Measurements from ENCODE around the gene TSN. TPM values are rescaled to one million over a fixed set of nuclear protein-coding genes. Genes with fewer than 3 reads are reported as not detected.

TSN gene
- total and polyA plus RNA-seq, 2 donors (not counting 1 experiment from before 2014, with no cell fraction given), result 40.0 to 50.4 TPM

DNA sequence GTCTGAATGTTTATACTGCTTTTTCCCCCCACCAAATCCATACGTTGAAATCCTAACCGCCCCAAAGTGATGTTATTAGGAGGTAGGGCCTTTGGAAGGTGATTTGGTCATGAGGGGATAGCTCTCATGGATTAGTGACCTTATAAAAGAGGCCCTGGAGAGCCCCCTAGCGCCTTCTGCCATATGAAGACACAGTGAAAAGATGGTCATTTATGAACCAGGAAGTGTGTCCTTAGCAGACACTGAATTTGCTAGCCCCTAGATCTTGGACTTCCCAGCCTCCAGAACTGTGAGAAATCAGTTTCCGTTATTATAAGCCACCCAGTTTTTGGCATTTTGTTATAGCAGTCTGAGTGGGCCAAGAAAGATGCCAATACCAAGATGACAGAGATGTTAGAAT, 7.2 kb upstream of the TSN start:
- Histone ChIP-seq H3K36me3 (ENCODE audit: control insufficient read depth, insufficient read depth, low read length) (no peaks in the 10 kb centered on the region), H4K20me1 (ENCODE audit: control insufficient read depth, extremely low read depth, insufficient read depth, low read length) (no peaks in the 10 kb centered on the region), H3K9ac (ENCODE audit: insufficient read depth, low read length) (no peak overlapping the region), H3K27me3 (ENCODE audit: control insufficient read depth, insufficient read depth, low read length) (no peaks in the 10 kb centered on the region), H3K4me3 (replicated peaks in 1 of 4; ENCODE audit: control extremely low read depth in 1 of 4, insufficient read depth in 1 of 4, low read depth in 3 of 4, low read length in 4 of 4) (no peak overlapping the region), H3K4me2 (ENCODE audit: extremely low read depth, insufficient read depth, low read length) (no peak overlapping the region), H3K79me2 (ENCODE audit: control insufficient read depth, insufficient read depth, low read length) (no peaks in the 10 kb centered on the region), H3K27ac (ENCODE audit: insufficient read depth, low read length) (no peak overlapping the region), H3K4me1 (ENCODE audit: control insufficient read depth, extremely low read depth, insufficient read depth, low read length) (no peaks in the 10 kb centered on the region), H2AFZ (ENCODE audit: low read length) (peak overlapping the region; percentile 40), H3K9me3 (ENCODE audit: control insufficient read depth, insufficient read depth, low read depth, low read length) (no peaks in the 10 kb centered on the region)
- peak; percentile 24 to 61 for DNase-seq (ENCODE audit: low read depth in 2 of 2)
- TF ChIP-seq EZH2 (IDR thresholded peaks at IDR 0.05; ENCODE audit: low read length, missing control alignments), result no peak
- TF ChIP-seq, protein P1, sequence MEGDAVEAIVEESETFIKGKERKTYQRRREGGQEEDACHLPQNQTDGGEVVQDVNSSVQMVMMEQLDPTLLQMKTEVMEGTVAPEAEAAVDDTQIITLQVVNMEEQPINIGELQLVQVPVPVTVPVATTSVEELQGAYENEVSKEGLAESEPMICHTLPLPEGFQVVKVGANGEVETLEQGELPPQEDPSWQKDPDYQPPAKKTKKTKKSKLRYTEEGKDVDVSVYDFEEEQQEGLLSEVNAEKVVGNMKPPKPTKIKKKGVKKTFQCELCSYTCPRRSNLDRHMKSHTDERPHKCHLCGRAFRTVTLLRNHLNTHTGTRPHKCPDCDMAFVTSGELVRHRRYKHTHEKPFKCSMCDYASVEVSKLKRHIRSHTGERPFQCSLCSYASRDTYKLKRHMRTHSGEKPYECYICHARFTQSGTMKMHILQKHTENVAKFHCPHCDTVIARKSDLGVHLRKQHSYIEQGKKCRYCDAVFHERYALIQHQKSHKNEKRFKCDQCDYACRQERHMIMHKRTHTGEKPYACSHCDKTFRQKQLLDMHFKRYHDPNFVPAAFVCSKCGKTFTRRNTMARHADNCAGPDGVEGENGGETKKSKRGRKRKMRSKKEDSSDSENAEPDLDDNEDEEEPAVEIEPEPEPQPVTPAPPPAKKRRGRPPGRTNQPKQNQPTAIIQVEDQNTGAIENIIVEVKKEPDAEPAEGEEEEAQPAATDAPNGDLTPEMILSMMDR (conservative IDR thresholded peaks at IDR 0.05 in 1 of 2, IDR thresholded peaks at IDR 0.05 in 1 of 2; ENCODE audit: low read depth in 1 of 2, low read length in 2 of 2), result peak; percentile 41 to 60

DNA sequence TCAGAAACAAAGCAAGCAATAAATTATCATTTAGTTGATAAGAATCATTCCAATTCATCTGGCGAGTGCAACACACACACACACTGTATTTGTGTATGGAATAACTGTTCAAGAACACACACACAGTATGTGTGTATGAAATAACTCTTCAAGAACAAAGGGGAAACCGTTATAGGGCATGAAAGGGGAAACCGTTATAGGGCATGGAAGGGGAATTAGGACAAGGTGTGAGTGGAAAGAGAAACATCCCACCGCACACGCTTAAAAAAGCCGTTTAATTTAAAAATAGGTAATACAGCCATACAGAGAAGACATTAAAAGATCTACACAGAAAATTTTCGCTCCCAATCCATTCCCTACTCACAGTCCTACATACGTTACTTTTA, 607 bp upstream of the TSN start:
- H3K79me2 ChIP-seq (ENCODE audit: control insufficient read depth, insufficient read depth, low read length), result peaks cover 24% of the 10 kb centered on the region
- H2AFZ ChIP-seq (ENCODE audit: low read length), result peak overlapping the region; percentile 75
- no peaks in the 10 kb centered on the region for H3K9me3 ChIP-seq (ENCODE audit: control insufficient read depth, insufficient read depth, low read depth, low read length)
- H3K4me1 ChIP-seq (ENCODE audit: control insufficient read depth, extremely low read depth, insufficient read depth, low read length), result peaks cover 4% of the 10 kb centered on the region
- H3K9ac ChIP-seq (ENCODE audit: insufficient read depth, low read length), result peak overlapping the region; percentile 32
- H3K4me2 ChIP-seq (ENCODE audit: extremely low read depth, insufficient read depth, low read length), result peak overlapping the region; percentile 92
- TF ChIP-seq EZH2 (IDR thresholded peaks at IDR 0.05; ENCODE audit: low read length, missing control alignments), result no peak
- TF ChIP-seq, protein P1 (conservative IDR thresholded peaks at IDR 0.05 in 1 of 2, IDR thresholded peaks at IDR 0.05 in 1 of 2; ENCODE audit: low read depth in 1 of 2, low read length in 2 of 2), result no peak
- no peaks in the 10 kb centered on the region for H3K27me3 ChIP-seq (ENCODE audit: control insufficient read depth, insufficient read depth, low read length)
- H3K36me3 ChIP-seq (ENCODE audit: control insufficient read depth, insufficient read depth, low read length), result peaks cover 1% of the 10 kb centered on the region
- H4K20me1 ChIP-seq (ENCODE audit: control insufficient read depth, extremely low read depth, insufficient read depth, low read length), result no peaks in the 10 kb centered on the region
- H3K4me3 ChIP-seq (replicated peaks in 1 of 4; ENCODE audit: control extremely low read depth in 1 of 4, insufficient read depth in 1 of 4, low read depth in 3 of 4, low read length in 4 of 4), result peak overlapping the region; percentile 53 to 91 (median 82)
- no peak overlapping the region for H3K27ac ChIP-seq (ENCODE audit: insufficient read depth, low read length)
- no peak for DNase-seq (ENCODE audit: low read depth in 2 of 2)

DNA sequence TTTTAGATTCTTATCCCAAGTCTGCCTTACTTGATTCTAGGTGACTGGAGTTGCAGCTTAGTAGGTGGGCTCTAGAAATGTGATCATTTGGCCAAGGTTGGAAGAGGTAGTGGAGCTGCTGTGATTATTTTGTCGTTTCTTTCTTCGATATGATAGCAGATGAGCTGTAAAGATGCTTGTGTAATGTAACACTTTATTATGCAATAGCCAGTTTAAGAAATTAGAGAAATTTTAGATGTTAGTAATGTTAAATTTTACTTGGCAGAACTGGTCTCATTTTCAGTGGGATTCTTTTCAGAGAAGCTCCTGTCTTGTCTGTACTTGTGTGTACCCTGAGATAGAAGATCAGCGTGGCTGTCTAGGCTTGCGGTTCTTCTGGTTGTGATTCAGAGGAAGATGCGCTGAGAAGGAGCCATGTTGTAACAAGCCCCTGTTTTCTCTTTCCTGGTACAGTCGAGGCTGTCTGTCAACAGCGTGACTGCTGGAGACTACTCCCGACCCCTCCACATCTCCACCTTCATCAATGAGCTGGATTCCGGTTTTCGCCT, 9.3 kb downstream of the TSN start:
- Histone ChIP-seq H4K20me1 (ENCODE audit: control insufficient read depth, extremely low read depth, insufficient read depth, low read length) (no peaks in the 10 kb centered on the region), H3K9me3 (ENCODE audit: control insufficient read depth, insufficient read depth, low read depth, low read length) (no peaks in the 10 kb centered on the region), H3K27me3 (ENCODE audit: control insufficient read depth, insufficient read depth, low read length) (no peaks in the 10 kb centered on the region), H3K4me2 (ENCODE audit: extremely low read depth, insufficient read depth, low read length) (no peak overlapping the region), H2AFZ (ENCODE audit: low read length) (no peak overlapping the region), H3K79me2 (ENCODE audit: control insufficient read depth, insufficient read depth, low read length) (no peaks in the 10 kb centered on the region), H3K4me1 (ENCODE audit: control insufficient read depth, extremely low read depth, insufficient read depth, low read length) (no peaks in the 10 kb centered on the region), H3K36me3 (ENCODE audit: control insufficient read depth, insufficient read depth, low read length) (peaks cover 7% of the 10 kb centered on the region), H3K9ac (ENCODE audit: insufficient read depth, low read length) (no peak overlapping the region), H3K4me3 (replicated peaks in 1 of 4; ENCODE audit: control extremely low read depth in 1 of 4, insufficient read depth in 1 of 4, low read depth in 3 of 4, low read length in 4 of 4) (no peak overlapping the region), H3K27ac (ENCODE audit: insufficient read depth, low read length) (no peak overlapping the region)
- DNase-seq (ENCODE audit: low read depth in 2 of 2), result no peak
- no peak for TF ChIP-seq EZH2 (IDR thresholded peaks at IDR 0.05; ENCODE audit: low read length, missing control alignments)
